GM06990 (cell line): ENCODE results near the gene DNAJC13.
"Not testable (repeated sequence)": the region's sequence is repeated elsewhere in the genome, so short reads cannot be mapped to it uniquely, and the experiment has no call there.

Experiments
- DNase-seq: peaks from one replicate; pipeline ENCODE4 v3.0.0-alpha.2; 2011; ENCODE audit not compliant: insufficient read length; ENCODE audit errors: extremely low read depth
- H3K27me3 ChIP-seq: replicated peaks from 2 replicates; pipeline ENCODE4 v1.6.0; 2011; ENCODE audit warnings: low read length; ENCODE audit not compliant: control insufficient read depth, insufficient read depth
- H3K36me3 ChIP-seq: 2 replicates; pipeline ENCODE4 v1.5.1; 2011; ENCODE audit warnings: low read length; ENCODE audit not compliant: control insufficient read depth, insufficient read depth
- H3K4me3 ChIP-seq: replicated peaks from 2 replicates; pipeline ENCODE4 v1.5.1; 2011; ENCODE audit warnings: low read depth, mild to moderate bottlenecking, control low read depth, low read length
- TF ChIP-seq, protein P1 (sequence below): IDR thresholded peaks from 2 replicates; pipeline ENCODE4 v1.5.1; 2011; ENCODE audit warnings: low read length, control low read depth, mild to moderate bottlenecking, inconsistent platforms; ENCODE audit not compliant: insufficient read depth, poor library complexity, severe bottlenecking

The DNAJC13 gene

DNA sequence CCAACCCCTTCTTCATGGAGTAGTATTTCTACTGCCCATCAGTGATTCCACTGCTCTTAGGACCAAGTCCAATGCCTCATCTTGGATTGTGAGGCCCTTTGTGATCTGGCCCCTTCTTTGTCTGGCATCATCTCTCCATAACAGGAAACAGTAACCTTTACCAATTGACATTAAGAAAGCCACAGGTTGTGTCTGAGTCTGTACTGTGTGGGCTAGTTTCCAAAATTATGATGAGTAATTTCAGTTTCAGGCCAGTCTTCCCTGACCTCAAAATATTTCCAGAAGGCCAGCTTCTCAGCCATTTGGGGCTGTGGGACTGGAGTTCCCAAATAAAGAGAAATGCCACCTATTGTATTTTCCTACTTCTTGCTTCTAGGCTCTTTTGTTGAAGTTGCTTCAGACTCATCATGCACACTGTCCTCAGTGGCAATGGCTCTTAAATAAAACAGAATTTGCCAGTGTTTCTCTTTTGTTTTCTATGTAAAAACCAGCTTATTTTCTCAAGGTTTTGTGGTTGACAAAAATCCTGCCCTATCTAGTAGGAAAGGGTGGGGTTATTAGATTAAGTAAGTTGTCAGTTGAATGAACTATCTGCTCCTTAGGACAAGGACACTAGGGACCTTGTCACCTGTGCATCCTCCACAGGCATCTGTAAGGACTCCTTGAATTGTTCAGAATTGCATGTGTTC lies 132.7 kb downstream of the DNAJC13 start:
- Histone ChIP-seq H3K36me3 (no peaks in the 10 kb centered on the region), H3K4me3 (no peak overlapping the region), H3K27me3 (no peaks in the 10 kb centered on the region)
- peak; percentile 9 for DNase-seq
- TF ChIP-seq, protein P1, sequence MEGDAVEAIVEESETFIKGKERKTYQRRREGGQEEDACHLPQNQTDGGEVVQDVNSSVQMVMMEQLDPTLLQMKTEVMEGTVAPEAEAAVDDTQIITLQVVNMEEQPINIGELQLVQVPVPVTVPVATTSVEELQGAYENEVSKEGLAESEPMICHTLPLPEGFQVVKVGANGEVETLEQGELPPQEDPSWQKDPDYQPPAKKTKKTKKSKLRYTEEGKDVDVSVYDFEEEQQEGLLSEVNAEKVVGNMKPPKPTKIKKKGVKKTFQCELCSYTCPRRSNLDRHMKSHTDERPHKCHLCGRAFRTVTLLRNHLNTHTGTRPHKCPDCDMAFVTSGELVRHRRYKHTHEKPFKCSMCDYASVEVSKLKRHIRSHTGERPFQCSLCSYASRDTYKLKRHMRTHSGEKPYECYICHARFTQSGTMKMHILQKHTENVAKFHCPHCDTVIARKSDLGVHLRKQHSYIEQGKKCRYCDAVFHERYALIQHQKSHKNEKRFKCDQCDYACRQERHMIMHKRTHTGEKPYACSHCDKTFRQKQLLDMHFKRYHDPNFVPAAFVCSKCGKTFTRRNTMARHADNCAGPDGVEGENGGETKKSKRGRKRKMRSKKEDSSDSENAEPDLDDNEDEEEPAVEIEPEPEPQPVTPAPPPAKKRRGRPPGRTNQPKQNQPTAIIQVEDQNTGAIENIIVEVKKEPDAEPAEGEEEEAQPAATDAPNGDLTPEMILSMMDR: no peak

DNA sequence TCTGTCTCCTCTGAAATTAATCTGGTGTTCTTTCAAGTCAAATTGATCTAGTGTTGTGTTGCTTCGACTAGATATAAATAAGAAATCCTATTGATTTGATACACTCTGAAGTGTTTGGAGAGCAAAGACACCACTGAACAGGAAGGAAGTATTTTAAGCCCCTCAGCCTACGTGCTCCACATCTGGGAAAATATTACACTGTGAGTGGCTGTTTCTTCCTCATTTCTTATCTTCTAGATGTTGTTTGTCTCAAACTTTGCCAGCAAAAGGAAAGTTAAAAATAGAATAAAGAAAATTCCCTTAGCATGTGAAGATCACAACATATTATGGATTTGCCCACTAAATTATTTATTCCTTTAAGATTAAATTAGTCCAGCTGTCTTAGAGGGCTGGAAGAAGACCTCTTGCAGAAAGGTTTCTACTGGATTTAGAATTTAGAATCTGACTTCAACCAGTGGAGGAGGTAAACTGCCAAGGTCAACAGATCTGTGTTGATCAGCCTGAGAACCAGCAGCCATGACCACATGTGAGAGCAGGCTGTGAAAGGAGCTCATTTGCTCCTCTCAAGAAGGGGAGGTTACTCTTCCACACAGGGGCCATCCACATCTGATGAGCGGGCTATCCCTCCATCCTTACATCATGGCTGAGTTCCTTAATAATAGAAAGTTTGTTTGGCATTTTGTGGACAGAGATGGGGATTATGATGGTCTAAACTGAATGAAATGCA lies 133.4 kb downstream of the DNAJC13 start:
- H3K4me3 ChIP-seq: no peak overlapping the region
- H3K27me3 ChIP-seq: no peaks in the 10 kb centered on the region
- TF ChIP-seq, protein P1: no peak
- DNase-seq: no peak
- no peaks in the 10 kb centered on the region for H3K36me3 ChIP-seq

DNA sequence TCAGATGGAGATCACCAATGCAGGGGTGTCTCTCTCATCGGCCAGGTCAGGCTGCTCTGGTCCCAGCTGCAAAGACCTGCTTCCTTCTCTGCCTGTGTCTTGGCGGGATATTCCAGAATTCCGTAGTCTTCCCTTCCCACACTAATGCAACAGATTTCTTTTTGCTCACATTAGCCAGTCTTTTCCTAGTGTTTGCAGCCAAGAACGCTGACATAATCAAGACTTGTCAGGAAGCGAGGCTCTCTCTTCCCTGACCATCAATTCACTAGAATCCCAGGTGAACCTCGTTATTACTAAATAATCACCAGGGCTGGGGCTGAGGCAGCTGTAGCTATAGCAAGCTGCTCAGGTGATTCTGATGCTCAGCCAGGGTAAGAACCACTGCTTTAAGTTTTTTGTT lies 136.5 kb downstream of the DNAJC13 start:
- DNase-seq: no peak
- no peaks in the 10 kb centered on the region for H3K27me3 ChIP-seq
- TF ChIP-seq, protein P1: no peak
- H3K4me3 ChIP-seq: no peak overlapping the region
- no peaks in the 10 kb centered on the region for H3K36me3 ChIP-seq

DNA sequence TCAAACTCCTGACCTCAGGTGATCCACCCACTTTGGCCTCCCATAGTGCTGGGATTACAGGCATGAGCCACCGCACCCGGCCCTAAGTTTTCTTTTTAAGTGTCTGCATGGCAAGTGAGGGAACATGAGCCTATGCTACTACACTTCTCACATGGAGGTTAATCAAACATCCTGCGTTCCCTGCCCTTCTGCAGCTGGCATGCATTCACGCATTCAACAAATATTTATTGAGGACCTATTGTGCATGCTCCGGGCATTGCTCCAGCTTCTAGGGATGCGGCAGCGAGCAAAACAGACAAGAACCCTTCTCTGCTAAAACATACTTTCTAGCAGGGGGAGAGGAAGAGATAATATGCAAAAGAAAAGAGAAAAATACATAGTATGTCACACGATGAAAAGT lies 137.1 kb downstream of the DNAJC13 start:
- Histone ChIP-seq H3K36me3 (no peaks in the 10 kb centered on the region), H3K4me3 (no peak overlapping the region), H3K27me3 (no peaks in the 10 kb centered on the region)
- no peak for DNase-seq
- TF ChIP-seq, protein P1: no peak

DNA sequence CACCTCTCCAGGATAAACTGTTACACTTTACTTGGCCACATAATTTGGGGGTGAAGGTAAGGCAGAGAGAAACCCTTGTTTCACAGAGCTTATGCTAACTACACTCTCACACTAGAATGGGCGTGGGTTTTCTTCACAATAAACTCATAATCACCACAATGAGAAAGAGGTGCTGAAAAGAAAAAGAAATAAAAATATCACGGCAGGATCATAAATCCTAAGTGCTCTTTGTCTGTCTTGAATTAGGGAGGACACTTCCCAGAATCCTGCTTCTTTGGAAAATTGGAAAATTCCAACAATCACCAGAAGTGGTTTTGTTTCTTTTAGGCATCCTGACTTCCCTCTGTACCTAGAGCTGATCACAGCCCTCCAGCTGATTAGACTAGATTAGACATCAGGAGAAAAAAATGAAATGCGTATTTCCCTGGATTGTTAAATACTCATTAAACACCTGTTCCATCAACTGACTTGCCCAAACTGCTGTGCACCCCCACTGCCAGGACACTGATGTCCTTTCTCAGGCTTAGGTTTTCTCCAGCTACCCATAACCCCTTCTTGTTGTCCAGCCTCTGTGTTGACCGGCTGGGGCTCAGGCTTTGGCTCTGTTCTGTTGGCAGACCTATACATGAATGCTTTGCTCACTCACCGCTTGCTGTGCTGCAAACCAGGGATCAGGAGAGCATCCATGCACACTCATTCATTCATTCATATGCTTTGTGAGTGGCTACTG lies 138.2 kb downstream of the DNAJC13 start:
- H3K27me3 ChIP-seq: no peaks in the 10 kb centered on the region
- H3K36me3 ChIP-seq: no peaks in the 10 kb centered on the region; the same call in 1 of the 2 replicates
- TF ChIP-seq, protein P1: no peak
- no peak for DNase-seq
- no peak overlapping the region for H3K4me3 ChIP-seq

DNA sequence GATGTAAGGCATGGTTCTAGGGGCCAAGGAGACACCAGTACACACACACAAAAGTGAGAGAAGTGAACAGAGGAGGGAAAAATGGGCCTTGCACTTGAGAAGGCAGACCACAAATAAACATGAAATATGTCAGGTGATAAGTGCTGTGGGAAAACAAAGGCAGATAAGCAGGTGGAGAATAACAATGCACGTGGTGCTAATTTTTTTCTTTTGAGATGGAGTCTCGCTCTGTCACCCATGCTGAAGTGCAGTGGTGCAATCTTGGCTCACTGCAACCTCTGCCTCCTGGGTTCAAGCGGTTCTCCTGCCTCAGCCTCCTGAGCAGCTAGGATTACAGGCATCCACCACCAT lies 138.7 kb downstream of the DNAJC13 start:
- H3K27me3 ChIP-seq, DNase-seq, H3K4me3 ChIP-seq, H3K36me3 ChIP-seq: not testable (repeated sequence)
